SK-N-SH treated with all-trans-retinoic acid at 6 μM for 48 hours (cell line): ENCODE data around the gene ALPL.

Experiments used
- ARNTL ChIP-seq: fragments of 450-650 bp; formaldehyde crosslinking; IDR thresholded peaks from 2 replicates; pipeline ENCODE4 v1.5.0; 2020; ENCODE audit warnings: low read depth, mild to moderate bottlenecking, moderate library complexity, borderline replicate concordance
- GLIS3 ChIP-seq: fragments of 250-450 bp; sonication (Bioruptor Pico); IDR thresholded peaks from 2 replicates; pipeline ENCODE4 v1.5.0; 2020; ENCODE audit warnings: mild to moderate bottlenecking, moderate library complexity
- PPARA ChIP-seq: fragments of 250-450 bp; sonication (Bioruptor Pico); IDR thresholded peaks from 2 replicates; pipeline ENCODE4 v1.5.0; 2020; ENCODE audit warnings: mild to moderate bottlenecking, borderline replicate concordance
- RARB ChIP-seq: fragments of 250-450 bp; sonication (Bioruptor Pico); IDR thresholded peaks from 2 replicates; pipeline ENCODE4 v1.8.0; 2021; ENCODE audit warnings: mild to moderate bottlenecking, moderate library complexity
- TOX ChIP-seq: fragments of 250-450 bp; sonication (Bioruptor Pico); IDR thresholded peaks from 2 replicates; pipeline ENCODE4 v1.8.0; 2021; ENCODE audit warnings: mild to moderate bottlenecking, moderate library complexity, borderline replicate concordance
- ZC3H10 ChIP-seq: fragments of 250-450 bp; sonication (Bioruptor Pico); IDR thresholded peaks from 2 replicates; pipeline ENCODE4 v1.5.1; 2021; ENCODE audit warnings: mild to moderate bottlenecking, moderate library complexity
- ZFP3 ChIP-seq: fragments of 250-450 bp; sonication (Bioruptor Pico); IDR thresholded peaks from 2 replicates; pipeline ENCODE4 v1.5.0; 2020; ENCODE audit warnings: mild to moderate bottlenecking, moderate library complexity
- ZNF70 ChIP-seq: fragments of 450-650 bp; formaldehyde crosslinking; IDR thresholded peaks from 2 replicates; pipeline ENCODE4 v1.5.0; 2020; ENCODE audit warnings: mild to moderate bottlenecking, moderate library complexity
- TF ChIP-seq, protein P1 (sequence below): fragments of 250-450 bp; sonication (Bioruptor Pico); IDR thresholded peaks from 2 replicates; pipeline ENCODE4 v1.5.1; 2020; ENCODE audit warnings: low read depth, mild to moderate bottlenecking, moderate library complexity

- TF ChIP-seq TOX (no peak), ARNTL (CRISPR knock-in tag) (no peak), PPARA (CRISPR knock-in tag) (no peak), RARB (CRISPR knock-in tag) (no peak), GLIS3 (no peak), ZFP3 (CRISPR knock-in tag) (no peak), ZC3H10 (CRISPR knock-in tag) (no peak), ZNF70 (CRISPR knock-in tag) (no peak)
- TF ChIP-seq, protein P1, sequence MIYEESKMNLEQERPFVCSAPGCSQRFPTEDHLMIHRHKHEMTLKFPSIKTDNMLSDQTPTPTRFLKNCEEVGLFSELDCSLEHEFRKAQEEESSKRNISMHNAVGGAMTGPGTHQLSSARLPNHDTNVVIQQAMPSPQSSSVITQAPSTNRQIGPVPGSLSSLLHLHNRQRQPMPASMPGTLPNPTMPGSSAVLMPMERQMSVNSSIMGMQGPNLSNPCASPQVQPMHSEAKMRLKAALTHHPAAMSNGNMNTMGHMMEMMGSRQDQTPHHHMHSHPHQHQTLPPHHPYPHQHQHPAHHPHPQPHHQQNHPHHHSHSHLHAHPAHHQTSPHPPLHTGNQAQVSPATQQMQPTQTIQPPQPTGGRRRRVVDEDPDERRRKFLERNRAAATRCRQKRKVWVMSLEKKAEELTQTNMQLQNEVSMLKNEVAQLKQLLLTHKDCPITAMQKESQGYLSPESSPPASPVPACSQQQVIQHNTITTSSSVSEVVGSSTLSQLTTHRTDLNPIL = no peak
Observed at GRCh38 chr1:21518774-21519455, 9.7 kb downstream of the ALPL start.
